Measurements from ENCODE around the gene RPL19.

Gene RPL19

DNA sequence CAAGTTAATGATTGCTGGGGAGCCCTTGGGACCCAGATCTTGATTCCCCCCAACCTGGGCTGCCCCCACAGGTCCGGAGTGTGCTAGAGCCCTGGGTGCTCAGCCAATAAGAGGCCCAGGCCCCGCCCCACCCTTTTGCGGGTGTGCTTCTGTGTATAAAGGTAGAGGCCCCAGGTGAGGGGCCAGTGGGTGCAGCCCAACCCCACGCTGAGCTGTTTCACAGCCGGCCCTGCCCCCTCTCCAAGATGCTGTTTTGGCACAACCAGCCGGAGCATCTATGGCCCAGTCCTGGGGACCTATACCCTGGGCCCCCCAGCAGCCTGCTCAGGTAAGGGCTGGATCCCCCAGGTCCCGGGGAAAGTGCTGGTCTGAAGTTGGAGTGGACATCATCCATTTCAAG lies 37.5 kb downstream of the RPL19 start:
- TF ChIP-seq, protein P1, sequence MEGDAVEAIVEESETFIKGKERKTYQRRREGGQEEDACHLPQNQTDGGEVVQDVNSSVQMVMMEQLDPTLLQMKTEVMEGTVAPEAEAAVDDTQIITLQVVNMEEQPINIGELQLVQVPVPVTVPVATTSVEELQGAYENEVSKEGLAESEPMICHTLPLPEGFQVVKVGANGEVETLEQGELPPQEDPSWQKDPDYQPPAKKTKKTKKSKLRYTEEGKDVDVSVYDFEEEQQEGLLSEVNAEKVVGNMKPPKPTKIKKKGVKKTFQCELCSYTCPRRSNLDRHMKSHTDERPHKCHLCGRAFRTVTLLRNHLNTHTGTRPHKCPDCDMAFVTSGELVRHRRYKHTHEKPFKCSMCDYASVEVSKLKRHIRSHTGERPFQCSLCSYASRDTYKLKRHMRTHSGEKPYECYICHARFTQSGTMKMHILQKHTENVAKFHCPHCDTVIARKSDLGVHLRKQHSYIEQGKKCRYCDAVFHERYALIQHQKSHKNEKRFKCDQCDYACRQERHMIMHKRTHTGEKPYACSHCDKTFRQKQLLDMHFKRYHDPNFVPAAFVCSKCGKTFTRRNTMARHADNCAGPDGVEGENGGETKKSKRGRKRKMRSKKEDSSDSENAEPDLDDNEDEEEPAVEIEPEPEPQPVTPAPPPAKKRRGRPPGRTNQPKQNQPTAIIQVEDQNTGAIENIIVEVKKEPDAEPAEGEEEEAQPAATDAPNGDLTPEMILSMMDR (IDR thresholded peaks at IDR 0.05; ENCODE audit: insufficient read depth, missing control alignments) = no peak
- DNase-seq (ENCODE audit: insufficient read length, low spot score) (no peak), FAIRE-seq (no peak)

DNA sequence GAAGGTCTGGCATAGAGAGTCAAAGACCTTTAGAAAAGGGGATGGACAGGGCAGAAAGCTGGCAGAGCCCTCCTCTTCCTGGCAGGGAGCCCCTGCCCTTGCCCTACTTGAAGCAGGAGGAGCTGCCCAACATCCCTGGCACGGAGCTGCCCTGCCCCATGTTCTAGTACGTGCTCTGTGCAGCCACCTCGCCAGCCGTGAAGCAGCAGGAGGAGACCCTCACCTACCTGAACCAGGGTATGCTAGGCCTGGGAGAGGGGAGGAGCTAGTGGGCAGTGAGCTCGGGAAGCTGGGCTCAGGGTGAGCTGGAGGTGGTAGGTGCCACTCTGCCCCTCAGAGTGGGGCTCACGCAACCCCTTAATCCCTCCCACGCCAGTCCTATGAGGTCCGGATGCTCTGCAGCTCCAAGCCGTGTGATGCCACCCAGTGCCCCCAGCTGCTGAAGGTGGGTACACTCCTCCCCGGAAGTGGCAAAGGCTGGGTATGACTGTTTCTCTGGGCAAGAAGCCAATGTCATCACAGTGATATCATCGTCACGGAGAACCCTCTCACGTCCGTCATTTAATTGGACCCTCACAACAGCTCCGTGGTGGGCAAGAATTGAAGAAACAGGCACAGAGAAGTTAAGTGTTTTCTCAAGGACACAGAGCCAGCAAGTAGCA lies 38.4 kb downstream of the RPL19 start:
- TF ChIP-seq, protein P1 (IDR thresholded peaks at IDR 0.05; ENCODE audit: insufficient read depth, missing control alignments) = no peak
- FAIRE-seq (no peak), DNase-seq (ENCODE audit: insufficient read length, low spot score) (no peak)

DNA sequence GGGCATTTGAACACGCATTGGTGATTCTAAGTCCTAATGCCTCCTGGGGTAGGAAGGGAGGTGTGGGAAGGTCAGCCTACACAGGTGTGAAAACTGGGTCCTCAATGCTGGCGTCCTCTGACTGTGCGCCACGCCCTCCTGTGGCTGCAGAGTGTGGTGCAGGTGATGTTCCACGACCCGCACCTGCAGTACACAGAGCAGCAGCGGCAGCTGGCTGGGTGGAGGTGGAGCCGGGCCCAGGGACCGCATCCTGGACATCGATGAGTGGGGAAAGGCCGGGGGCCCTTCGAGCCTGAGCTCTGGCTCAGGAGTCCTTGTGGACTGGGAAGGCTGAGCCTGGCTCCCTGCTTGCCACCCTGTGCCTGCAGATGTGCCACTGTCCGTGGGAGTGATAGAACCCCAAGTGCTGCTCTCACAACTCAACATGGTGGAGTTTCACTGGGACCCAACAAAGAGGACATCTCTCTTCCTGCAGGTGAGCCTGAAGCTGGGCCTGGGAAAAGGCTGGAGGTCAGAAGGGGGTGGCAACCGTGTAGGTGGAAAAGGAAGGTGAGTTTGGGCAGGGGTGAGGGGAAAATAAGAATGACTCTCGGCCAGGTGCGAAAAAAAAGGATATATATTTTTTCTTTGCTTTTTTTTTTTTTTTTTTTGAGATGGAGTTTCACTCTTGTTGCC lies 39.7 kb downstream of the RPL19 start:
- FAIRE-seq (no peak), DNase-seq (ENCODE audit: insufficient read length, low spot score) (peak; percentile 78)

DNA sequence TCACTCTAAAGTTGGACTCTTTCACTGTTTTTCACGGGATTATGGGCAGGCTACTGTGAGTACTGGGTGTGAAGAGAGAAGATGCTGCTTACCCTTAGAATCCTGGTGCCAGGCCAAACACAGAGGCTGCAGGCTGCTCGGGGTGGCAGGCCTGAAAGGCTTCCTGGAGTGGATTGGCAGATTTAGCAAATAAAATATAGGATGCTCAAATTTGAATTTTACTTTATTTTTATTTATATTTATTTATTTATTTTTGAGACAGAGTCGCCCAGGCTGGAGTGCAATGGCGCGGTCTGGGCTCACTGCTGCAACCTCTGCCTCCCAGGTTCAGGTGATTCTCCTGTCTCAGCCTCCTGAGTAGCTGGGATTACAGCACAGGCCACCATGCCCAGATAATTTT lies 40.5 kb downstream of the RPL19 start:
- DNase-seq (ENCODE audit: insufficient read length, low spot score) (no peak), FAIRE-seq (no peak)
- TF ChIP-seq, protein P1 (IDR thresholded peaks at IDR 0.05; ENCODE audit: insufficient read depth, missing control alignments) = no peak

More for the DNA sequence above, 39.7 kb downstream of the RPL19 start:
- TF ChIP-seq, protein P1 (IDR thresholded peaks at IDR 0.05; ENCODE audit: insufficient read depth, missing control alignments) = peak; percentile 66

DNA sequence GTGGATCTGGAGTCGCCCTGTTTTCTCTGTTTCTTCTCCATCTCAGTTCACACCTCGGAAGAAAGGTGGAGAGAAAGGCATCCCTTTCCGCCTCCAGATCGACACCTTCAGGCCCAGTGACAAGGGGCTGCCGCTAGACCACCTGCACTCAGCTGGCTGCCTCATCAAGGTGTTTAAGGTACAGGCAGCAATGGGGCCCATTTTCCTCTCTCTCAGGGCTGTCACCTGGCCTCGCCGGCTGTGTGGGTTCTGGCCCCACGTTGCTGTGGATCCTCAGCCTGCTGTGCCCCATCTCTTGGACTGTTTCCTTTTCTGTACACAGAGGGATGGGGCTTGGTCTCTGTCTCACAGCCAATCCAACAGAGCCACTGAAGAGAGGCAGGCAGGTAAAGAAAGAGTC lies 43.1 kb downstream of the RPL19 start:
- DNase-seq (ENCODE audit: insufficient read length, low spot score) (no peak), FAIRE-seq (no peak)
- TF ChIP-seq, protein P1 (IDR thresholded peaks at IDR 0.05; ENCODE audit: insufficient read depth, missing control alignments) = no peak

DNA sequence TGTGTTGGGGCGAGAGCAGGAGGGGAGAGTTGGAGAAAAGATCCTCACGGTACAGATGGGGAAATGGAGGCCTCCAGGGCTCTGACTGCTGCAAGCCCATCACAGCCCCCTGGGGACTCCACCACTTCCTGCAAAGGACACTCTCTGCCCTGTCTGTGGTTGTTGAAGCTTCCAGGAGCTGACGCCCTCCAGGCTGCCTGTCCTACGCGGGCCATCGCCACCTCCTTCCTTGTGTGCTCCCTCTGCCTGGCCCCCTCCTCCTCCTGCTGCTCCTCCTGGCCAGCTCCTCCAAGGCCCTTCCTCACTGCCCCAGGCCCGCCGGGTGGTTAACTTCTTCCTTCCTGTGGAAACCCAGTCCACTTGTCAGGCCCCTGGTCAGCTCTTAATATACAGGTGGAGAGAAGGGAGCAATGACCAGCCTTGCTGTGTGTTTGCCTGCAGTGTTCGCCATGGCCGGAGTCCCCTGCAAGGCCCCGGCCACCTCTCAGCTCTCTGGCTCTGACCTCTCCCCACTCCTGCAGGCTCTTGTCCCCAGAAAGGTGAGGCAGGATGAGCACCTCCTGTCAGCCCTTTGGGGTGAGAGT lies 44.0 kb downstream of the RPL19 start:
- DNase-seq (ENCODE audit: insufficient read length, low spot score) (no peak), FAIRE-seq (no peak)
- TF ChIP-seq, protein P1 (IDR thresholded peaks at IDR 0.05; ENCODE audit: insufficient read depth, missing control alignments) = no peak

Data from D721Med (cell line).